HepG2 (cell line): ENCODE data around the gene ANKRD35. TPM values are rescaled to one million over a fixed set of nuclear protein-coding genes. Genes with fewer than 3 reads are reported as not detected.

Experiments used
- EP300 ChIP-seq, 3 experiments: sonication (generic) in 1 of 3; formaldehyde crosslinking in 1 of 3; IDR thresholded peaks; 2 replicates each; pipeline versions ENCODE4 v1.5.1 to v1.6.1; 2011 to 2020; ENCODE audit warnings: low read depth in 2 of 3, low read length in 2 of 3, borderline replicate concordance in 1 of 3, improper control_type of control experiment in 1 of 3, mild to moderate bottlenecking in 1 of 3, missing genetic modification reagents in 1 of 3, moderate library complexity in 1 of 3
- NFIC ChIP-seq: IDR thresholded peaks from 2 replicates; pipeline ENCODE4 v1.6.1; 2012; ENCODE audit warnings: mild to moderate bottlenecking, low read length, inconsistent platforms
- SPEN ChIP-seq: sonication (generic); formaldehyde crosslinking; IDR thresholded peaks from 2 replicates; pipeline ENCODE4 v1.5.1; 2020; ENCODE audit warnings: low read depth, mild to moderate bottlenecking, missing genetic modification reagents
- ZNF549 ChIP-seq: sonication (generic); formaldehyde crosslinking; IDR thresholded peaks from 2 replicates; pipeline ENCODE4 v1.5.0; 2020; ENCODE audit warnings: missing genetic modification reagents
- polyA plus RNA-seq, 8 experiments: library from polyadenylated mRNA; depleted of rRNA in 3 of 8; stranded (reverse) in 7 of 8; unstranded in 1 of 8; fragments of >200 nt; fragmentation: Illumina TruSeq in 4 of 8; extraction: Trizol in 4 of 8; gene quantifications; 2 replicates each; pipeline versions ENCODE4 v1.2.1 to v1.2.3, GENCODE V29; 2011 to 2016; ENCODE audit warnings: low read depth in 4 of 8, missing spikeins in 1 of 8, mixed read lengths in 1 of 8; ENCODE audit not compliant: insufficient read depth in 1 of 8
- total RNA-seq, 5 experiments: library from RNA; depleted of rRNA; stranded (reverse); fragments of >200 nt; fragmentation: Illumina TruSeq; extraction: Trizol; gene quantifications; 2 replicates each; pipeline ENCODE4 v1.2.3, GENCODE V29; 2016; ENCODE audit warnings: low read depth in 1 of 5
- TF ChIP-seq, protein P1 (sequence below): sonication (generic); formaldehyde crosslinking; IDR thresholded peaks from 2 replicates; pipeline ENCODE4 v1.4.0; 2020; ENCODE audit warnings: missing genetic modification reagents, borderline replicate concordance
- TF ChIP-seq, protein P2 (sequence below): sonication (generic); formaldehyde crosslinking; conservative IDR thresholded peaks from 2 replicates; pipeline ENCODE4 v1.4.0; 2020; ENCODE audit warnings: missing genetic modification reagents
- TF ChIP-seq, protein P3 (sequence below): sonication (generic); IDR thresholded peaks from 2 replicates; pipeline ENCODE4 v1.6.1; 2016; ENCODE audit warnings: low read depth, borderline replicate concordance
- TF ChIP-seq, protein P4 (sequence below): sonication (generic); formaldehyde crosslinking; IDR thresholded peaks from one replicate; pipeline ENCODE4 v1.5.1; 2020; ENCODE audit warnings: mild to moderate bottlenecking, missing genetic modification reagents; ENCODE audit errors: not compliant biosample characterization
- TF ChIP-seq, protein P5 (sequence below): sonication (generic); formaldehyde crosslinking; IDR thresholded peaks from 2 replicates; pipeline ENCODE4 v1.5.0; 2020; ENCODE audit warnings: mild to moderate bottlenecking, low read depth, missing genetic modification reagents, borderline replicate concordance

Gene ANKRD35
- total and polyA plus RNA-seq, 2 of the 13 experiments (the other 11 are each of a cell fraction or from before 2014, with no cell fraction given), result 0.02 TPM; not detected in 1

DNA sequence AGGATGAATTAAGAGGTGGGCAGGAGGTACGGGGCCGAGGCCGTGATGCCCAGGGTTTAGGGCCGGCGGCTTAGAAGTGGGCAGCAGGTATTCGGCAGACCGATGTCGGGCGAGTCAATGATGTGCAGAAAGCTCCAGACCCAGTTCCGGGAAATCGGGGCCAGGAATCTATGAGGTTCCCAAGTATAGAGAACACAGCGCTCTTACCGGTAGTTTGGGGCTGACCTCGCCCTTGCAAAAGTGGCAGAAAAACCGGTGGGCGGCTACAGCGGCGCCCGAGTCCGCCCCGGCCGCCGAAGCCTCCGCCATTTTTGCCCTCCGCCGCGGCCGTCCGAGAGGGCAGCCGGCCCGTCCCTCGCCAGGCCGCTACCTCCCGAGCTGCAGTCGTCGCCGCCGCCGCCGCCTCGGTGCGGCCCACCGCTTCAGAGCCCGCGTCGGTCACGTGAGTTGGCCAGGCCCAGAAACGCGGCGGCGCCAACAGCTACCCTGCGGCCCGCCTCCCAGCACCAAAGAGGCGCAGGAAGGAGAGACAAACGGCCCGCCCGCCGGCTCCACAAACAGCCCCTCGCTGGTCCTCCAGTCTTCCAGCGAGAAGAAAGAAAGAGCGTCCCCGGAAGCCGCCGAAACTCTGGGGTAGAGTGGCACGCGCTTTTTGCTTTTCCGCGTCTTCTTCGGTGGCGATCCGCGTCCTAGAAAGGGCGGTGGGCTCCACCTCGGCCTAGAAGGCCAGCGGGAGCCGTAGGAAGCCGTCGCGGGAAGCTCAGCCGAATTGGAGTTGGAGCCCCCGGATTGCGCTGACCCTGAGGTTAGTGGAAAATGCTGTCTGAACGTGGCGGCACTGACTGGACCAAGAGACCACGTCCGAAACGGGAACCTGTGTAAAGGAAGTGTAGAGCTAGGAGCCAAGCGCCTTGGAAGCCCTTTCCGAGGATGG, 61.8 kb downstream of the ANKRD35 start, which contains the start of the genes POLR3C and RNF115 (continued):
- TF ChIP-seq, protein P1, sequence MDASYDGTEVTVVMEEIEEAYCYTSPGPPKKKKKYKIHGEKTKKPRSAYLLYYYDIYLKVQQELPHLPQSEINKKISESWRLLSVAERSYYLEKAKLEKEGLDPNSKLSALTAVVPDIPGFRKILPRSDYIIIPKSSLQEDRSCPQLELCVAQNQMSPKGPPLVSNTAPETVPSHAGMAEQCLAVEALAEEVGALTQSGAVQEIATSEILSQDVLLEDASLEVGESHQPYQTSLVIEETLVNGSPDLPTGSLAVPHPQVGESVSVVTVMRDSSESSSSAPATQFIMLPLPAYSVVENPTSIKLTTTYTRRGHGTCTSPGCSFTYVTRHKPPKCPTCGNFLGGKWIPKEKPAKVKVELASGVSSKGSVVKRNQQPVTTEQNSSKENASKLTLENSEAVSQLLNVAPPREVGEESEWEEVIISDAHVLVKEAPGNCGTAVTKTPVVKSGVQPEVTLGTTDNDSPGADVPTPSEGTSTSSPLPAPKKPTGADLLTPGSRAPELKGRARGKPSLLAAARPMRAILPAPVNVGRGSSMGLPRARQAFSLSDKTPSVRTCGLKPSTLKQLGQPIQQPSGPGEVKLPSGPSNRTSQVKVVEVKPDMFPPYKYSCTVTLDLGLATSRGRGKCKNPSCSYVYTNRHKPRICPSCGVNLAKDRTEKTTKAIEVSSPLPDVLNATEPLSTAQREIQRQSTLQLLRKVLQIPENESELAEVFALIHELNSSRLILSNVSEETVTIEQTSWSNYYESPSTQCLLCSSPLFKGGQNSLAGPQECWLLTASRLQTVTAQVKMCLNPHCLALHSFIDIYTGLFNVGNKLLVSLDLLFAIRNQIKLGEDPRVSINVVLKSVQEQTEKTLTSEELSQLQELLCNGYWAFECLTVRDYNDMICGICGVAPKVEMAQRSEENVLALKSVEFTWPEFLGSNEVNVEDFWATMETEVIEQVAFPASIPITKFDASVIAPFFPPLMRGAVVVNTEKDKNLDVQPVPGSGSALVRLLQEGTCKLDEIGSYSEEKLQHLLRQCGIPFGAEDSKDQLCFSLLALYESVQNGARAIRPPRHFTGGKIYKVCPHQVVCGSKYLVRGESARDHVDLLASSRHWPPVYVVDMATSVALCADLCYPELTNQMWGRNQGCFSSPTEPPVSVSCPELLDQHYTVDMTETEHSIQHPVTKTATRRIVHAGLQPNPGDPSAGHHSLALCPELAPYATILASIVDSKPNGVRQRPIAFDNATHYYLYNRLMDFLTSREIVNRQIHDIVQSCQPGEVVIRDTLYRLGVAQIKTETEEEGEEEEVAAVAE (CRISPR knock-in tag), result no peak
- TF ChIP-seq, protein P2, sequence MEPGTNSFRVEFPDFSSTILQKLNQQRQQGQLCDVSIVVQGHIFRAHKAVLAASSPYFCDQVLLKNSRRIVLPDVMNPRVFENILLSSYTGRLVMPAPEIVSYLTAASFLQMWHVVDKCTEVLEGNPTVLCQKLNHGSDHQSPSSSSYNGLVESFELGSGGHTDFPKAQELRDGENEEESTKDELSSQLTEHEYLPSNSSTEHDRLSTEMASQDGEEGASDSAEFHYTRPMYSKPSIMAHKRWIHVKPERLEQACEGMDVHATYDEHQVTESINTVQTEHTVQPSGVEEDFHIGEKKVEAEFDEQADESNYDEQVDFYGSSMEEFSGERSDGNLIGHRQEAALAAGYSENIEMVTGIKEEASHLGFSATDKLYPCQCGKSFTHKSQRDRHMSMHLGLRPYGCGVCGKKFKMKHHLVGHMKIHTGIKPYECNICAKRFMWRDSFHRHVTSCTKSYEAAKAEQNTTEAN, result peak; percentile 61; the same call in 1 of the 2 replicates
- TF ChIP-seq SPEN (CRISPR knock-in tag) (peak; percentile 79), EP300 (IDR thresholded peaks at IDR 0.05; ENCODE audit: low read depth in 2 of 2, low read length in 2 of 2) (no peak), EP300 (CRISPR knock-in tag; IDR thresholded peaks at IDR 0.05; ENCODE audit: borderline replicate concordance) (no peak), NFIC (no peak), ZNF549 (CRISPR knock-in tag) (no peak)
- TF ChIP-seq, protein P3, sequence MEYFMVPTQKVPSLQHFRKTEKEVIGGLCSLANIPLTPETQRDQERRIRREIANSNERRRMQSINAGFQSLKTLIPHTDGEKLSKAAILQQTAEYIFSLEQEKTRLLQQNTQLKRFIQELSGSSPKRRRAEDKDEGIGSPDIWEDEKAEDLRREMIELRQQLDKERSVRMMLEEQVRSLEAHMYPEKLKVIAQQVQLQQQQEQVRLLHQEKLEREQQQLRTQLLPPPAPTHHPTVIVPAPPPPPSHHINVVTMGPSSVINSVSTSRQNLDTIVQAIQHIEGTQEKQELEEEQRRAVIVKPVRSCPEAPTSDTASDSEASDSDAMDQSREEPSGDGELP, result no peak
- TF ChIP-seq, protein P4, sequence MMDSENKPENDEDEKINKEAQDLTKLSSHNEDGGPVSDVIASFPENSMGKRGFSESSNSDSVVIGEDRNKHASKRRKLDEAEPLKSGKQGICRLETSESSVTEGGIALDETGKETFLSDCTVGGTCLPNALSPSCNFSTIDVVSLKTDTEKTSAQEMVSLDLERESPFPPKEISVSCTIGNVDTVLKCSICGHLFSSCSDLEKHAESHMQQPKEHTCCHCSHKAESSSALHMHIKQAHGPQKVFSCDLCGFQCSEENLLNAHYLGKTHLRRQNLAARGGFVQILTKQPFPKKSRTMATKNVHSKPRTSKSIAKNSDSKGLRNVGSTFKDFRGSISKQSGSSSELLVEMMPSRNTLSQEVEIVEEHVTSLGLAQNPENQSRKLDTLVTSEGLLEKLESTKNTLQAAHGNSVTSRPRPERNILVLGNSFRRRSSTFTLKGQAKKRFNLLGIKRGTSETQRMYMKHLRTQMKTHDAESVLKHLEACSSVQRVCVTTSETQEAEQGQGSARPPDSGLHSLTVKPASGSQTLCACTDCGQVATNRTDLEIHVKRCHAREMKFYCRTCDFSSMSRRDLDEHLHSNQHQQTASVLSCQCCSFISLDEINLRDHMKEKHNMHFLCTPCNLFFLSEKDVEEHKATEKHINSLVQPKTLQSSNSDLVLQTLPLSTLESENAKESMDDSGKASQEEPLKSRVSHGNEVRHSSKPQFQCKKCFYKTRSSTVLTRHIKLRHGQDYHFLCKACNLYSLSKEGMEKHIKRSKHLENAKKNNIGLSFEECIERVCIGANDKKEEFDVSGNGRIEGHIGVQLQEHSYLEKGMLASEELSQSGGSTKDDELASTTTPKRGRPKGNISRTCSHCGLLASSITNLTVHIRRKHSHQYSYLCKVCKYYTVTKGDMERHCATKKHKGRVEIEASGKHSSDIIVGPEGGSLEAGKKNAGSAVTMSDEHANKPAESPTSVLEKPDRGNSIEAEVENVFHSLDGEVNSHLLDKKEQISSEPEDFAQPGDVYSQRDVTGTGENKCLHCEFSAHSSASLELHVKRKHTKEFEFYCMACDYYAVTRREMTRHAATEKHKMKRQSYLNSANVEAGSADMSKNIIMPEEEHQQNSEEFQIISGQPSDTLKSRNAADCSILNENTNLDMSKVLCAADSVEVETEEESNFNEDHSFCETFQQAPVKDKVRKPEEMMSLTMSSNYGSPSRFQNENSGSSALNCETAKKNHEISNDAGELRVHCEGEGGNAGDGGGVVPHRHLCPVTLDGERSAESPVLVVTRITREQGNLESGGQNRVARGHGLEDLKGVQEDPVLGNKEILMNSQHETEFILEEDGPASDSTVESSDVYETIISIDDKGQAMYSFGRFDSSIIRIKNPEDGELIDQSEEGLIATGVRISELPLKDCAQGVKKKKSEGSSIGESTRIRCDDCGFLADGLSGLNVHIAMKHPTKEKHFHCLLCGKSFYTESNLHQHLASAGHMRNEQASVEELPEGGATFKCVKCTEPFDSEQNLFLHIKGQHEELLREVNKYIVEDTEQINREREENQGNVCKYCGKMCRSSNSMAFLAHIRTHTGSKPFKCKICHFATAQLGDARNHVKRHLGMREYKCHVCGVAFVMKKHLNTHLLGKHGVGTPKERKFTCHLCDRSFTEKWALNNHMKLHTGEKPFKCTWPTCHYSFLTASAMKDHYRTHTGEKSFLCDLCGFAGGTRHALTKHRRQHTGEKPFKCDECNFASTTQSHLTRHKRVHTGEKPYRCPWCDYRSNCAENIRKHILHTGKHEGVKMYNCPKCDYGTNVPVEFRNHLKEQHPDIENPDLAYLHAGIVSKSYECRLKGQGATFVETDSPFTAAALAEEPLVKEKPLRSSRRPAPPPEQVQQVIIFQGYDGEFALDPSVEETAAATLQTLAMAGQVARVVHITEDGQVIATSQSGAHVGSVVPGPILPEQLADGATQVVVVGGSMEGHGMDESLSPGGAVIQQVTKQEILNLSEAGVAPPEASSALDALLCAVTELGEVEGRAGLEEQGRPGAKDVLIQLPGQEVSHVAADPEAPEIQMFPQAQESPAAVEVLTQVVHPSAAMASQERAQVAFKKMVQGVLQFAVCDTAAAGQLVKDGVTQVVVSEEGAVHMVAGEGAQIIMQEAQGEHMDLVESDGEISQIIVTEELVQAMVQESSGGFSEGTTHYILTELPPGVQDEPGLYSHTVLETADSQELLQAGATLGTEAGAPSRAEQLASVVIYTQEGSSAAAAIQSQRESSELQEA (CRISPR knock-in tag), result peak; percentile 87
- TF ChIP-seq, protein P5, sequence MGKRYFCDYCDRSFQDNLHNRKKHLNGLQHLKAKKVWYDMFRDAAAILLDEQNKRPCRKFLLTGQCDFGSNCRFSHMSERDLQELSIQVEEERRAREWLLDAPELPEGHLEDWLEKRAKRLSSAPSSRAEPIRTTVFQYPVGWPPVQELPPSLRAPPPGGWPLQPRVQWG, result no peak
